Measurements from ENCODE around the gene WWP2.
"Not testable (repeated sequence)": the region's sequence is repeated elsewhere in the genome, so short reads cannot be mapped to it uniquely, and the experiment has no call there.

Gene WWP2
- 75.3 to 110 reads per million in 2 donors for total RNA-seq

DNA sequence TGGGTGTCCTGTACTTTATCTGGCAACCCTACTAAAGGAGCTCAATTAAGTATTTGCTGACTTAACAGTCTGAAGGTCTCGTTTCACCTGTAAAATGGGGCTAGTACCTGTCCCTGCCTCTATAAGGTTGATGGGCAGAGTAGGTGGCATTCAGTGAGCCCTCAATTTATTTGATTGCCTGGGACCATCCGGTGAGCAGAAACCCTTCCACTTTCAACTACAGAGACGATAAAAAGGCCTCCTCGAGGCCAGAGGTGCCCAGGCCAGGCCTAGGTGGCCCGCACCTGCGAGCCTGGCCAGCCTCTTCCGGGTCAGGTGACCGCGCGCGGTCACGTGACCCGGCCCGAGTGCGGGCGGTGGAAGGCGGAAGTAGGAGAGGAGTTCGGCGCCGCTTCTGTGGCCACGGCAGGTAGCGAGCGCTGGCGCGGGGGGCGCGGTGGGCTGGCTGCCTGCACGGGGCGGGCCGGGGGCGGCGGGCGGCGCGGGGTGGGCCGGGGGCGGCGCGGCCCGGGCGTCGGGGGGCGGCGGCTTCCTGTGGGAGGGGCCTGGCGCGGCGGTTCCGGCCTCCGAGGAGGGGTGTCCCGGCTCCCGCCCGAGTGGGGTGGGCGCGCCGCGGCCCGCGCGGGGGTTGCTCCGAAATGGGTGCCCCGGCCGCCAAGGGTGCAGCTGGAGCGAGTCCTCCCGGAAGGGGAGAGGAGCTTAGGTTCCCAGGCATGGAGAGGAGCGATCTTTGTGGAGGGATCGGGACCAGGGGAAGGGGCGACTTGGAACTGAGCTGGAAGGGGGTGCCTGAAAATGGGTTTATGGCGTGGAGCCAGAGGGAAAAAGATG, at the start of gene WWP2:
Gene WWP2, plus strand, starts transcription at position 350 of the 831 bp plus-strand sequence. CDS start 24,679 bp downstream, outside the sequence.
- peak; percentile 72 for DNase-seq

DNA sequence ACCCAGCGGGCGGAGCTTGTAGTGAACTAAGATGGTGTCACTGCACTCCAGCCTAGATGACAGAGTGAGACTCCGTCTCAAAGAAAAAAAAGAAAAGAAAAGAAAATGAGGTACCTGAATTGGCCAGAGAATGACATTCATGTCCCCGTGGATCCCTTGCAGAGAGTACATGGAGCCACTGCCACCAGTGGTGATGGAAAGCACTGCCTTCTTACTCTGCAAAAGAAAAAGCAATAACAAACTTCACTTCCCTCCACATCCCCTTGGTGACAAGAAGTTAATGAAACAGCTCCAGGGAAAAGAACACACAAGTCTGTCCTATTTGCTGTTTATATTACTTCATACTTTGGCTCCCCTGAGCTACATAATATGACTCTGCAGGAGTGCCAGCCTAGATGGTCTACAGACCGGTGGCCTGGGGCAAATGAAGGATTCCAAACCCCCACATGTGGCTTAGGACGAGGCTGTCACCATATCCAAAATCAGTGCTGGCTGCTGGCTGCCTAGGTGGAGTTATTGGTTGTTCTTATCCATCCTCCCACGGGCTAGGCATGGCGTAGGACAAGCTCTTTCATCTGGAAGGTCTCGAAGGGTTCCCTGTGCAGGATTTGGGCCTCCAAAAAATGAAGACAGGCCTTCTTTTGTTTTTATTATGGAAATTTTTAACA, 49.1 kb upstream of the WWP2 start:
- no peak for DNase-seq

DNA sequence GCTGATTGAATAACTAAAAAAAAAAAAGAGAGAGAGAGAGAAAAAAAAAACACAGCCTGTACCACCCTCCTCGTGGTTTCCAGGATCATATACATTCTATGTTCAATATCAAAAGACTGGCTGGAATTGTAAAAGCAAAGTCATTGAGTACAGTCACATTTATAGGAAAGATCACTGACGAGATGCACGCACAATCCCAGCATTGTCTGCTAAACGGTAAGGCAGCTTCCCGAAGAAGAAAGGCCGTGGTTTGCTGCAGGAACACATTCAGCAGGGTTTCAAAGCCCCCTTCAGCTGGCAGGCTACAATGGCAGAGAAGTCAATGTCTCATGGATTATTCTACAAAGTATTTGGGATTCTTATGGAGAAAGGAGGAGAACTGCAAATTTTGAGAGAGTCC, 45.1 kb upstream of the WWP2 start:
- no peak for DNase-seq

DNA sequence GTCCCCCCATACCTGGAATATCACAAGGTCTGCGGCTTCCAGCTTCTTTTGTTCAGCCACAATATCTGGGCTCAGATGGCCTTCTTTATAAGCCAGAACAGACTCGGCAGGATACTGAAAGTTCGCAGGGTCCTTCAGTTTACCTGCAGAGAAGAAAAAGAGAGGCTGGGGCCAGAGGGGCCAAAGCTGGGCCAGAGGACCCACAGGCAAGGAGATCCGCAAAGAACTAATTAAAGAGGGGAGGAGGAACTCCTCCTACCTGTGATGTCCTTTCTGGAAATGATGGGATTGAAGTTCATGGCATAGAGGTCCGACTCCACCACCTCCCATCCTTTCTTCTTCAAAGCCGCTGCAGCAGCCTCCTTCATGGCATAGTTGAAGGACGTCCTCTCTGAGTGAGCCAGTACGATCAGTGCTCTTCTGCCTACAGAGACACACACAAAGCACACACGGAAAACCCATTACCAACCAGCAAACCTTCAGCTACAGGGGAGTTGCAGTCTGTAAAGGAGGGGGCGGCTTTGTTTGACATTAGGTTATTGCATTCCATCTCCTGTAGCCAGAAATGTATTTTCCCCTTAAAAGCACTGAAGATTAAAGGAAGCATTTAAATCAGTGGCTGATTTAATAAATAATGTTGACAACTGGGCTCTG, 43.9 kb upstream of the WWP2 start:
- no peak for DNase-seq

DNA sequence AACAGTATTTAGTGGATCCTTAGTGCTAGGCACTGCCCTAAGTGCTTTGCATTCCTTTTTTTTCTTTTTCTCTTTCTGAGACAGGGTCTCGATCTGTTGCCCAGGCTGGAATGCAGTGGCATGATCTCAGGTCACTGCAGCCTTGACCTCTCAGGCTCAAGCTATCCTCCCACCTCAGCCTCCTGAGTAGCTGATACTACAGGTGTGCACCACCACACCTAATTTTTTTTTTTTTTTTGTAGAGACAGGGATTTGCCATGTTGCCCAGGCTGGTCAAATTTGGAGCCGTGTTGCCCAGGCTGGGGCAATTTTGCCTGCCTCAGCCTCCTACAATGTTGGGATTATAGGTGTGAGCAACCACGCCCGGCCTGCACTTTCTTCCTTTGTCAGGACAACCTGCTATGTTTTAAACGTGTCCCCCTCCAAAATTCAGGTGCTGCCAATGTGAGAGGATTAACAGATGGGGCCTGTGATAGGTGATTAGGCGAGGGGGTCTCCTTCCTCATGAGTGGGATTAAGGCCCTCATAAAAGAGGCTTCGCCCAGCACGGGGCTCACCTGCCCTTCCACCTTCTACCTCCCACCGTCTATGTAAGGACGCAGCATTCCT, 41.2 kb upstream of the WWP2 start:
- DNase-seq: no peak

DNA sequence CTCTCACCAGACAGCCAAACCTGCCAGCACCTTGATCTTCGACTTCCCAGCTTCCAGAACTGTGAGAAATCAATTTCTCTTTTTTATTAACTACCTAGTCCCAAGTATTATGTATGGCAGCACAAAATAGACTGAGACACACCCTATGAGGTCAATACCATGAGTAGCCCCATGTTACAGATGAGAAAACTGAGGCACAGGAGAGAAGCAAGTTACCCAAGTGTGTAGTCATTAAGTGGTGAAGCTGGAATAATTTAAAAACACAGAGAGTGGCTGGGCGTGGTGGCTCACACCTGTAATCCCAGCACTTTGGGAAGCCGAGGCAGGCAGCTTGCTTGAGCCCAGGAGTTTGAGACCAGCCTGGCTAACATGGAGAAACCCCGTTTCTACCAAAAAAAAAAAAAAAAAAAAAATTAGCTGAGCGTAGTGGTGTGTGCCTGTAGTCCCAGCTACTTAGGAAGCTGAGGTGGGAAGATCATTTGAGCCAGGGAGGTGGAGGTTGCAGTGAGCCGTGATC, 40.6 kb upstream of the WWP2 start:
- DNase-seq: no peak

DNA sequence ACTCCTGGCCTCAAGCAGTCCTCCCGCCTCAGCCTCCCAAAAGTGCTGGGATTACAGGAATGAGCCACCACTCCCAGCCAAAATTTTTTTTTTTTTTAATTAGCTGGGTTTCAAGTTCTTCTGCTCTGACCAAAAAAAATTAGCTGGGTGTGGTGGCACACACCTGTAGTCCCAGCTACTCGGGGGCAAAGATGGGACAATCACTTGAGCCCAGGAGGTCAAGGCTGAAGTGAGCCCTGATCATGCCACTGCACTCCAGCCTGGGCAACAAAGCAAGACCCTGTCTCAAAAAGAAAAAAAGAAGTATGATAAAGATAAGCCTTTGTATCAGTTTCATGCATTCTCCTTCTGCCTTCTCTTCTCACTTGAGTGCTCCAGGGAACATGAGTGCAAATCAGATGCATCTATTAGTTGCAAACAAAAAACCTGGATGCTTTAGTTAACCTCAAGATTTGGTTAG, 37.7 kb upstream of the WWP2 start:
- no peak for DNase-seq

DNA sequence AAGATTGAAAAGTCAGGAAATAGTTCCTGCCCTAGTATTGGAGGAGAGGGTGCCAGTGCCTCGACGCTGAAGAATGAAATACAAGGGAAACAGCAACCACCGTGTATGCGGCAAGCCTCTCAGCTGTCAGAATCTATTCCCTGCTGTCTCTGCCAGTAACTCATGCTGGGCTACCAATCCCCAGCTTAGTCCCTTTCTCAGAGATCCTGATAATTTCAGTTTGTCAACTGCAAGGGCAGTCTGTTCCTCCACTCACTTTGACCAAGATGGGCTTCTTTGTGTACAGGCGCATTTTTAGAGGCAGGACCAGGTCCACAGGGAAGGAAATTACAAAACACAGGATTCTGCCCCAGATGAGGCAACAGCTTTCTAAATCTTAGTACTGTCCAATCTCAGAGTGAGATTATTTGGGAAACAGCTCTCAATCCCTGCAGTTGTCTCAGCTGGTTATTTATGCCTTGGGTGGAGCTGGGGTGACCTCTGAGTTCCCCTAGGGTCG, 37.1 kb upstream of the WWP2 start:
- no peak for DNase-seq

DNA sequence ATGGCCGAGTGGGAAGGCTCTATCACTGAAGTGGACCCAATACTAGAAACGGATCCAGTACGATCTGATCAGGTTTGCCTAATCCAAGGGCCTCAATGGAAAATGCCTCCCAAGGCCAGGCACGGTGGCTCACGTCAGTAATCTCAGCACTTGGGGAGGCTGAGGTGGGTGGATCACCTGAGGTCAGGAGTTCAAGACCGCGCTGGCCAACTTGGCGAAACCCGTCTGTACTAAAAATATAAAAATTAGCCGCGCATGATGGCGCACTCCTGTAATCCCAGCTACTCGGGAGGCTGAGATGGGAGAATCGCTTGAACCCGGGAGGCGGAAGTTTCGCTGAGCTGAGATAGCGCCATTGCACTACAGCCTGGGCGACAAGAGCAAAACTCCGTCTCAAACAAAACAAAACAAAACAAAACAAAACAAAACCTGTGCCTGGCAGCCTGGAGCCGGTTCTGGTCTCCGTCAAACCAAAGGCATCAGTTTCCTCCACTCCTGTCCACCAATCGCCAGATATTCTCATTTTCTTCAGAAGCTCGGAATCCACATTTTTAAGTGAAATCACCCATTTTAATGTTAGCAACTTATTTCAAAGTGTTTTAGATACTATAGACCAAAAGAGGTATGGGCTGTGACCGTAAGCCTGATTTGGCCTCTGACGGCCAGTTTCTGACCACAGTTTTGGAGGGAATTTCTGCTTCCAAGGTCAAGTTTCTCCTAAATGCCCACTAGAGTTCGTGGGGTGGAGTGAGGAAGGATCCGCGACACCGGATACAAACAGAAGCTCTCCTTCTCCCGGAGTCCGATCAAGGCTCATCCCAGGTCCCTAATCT, 36.4 kb upstream of the WWP2 start:
- DNase-seq: no peak

DNA sequence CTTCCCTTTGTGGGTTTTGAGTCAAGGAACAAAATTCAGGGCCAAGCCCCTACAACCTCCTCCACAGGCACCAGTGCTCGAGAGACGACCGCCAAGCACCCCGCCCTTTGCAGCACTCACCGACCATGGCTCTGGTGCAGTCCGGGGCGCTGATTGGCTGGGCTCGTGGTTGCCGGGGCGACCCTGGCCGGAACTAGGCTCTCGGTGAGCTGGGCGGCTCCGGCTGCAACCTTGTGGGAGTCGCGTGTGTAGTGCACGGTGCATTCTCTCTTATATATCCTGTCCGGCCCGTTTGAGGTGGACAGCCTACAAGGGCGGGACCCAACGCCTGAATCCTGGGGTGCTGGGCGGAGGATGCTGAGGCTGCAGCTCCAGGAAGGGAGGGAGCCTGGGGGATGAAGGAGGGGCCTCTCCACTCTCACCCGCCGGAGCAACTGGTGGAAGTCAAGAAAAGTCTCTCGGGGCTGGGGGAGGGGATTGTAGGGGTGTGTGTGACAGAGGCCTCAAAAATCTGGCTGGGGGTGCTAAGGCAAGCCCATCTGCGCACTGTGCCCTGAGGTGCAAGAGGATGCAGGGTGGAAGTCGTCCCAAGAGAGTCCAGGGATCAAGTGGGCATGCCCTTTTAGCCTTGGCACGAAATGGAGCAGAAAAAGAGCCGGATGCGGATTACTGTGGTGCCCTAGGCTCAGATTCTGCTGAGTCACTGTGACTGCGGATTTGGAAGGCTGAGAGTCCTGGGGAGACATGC, 35.6 kb upstream of the WWP2 start, which contains the start of gene NQO1:
Gene NQO1, minus strand, starts transcription at position 248 of the 748 bp plus-strand sequence. Its CDS starts 121 bp downstream, at position 127.
- peak; percentile 66 for DNase-seq

DNA sequence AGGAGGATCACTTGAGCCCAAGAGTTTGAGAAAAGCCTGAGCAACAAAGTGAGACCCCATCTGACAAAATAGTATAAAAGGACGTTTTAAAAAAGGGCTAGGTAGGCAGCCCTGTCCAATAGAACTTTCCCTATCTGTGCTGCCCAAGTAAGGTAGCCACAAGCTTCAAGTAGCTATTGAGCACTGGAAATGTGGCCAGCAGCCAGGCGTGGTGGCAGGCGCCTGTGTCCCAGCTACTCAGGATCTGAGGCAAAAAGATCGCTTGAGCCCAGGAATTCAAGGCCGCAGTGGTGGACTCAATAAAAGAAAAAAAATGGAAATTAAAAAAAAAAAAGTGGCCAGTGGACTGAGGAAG, 34.2 kb upstream of the WWP2 start:
- DNase-seq: no peak

DNA sequence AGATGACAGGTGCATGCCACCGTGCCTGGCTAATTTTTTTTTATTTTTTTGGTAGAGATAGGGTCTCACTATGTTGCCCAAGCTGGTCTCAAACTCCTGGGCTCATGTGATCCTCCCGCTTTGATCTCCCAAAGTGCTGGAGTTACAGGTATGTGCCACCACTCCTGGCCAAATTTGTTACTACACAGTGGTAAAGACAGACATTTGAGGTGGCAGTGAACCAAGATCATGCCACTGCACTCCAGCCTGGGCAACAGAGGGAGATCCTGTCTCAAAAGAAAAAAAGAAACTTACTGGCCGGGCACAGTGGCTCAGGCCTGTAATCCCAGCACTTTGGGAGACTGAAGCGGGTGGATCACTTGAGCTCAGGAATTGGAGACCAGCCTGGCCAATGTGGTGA, 33.1 kb upstream of the WWP2 start:
- DNase-seq: not testable (repeated sequence)

DNA sequence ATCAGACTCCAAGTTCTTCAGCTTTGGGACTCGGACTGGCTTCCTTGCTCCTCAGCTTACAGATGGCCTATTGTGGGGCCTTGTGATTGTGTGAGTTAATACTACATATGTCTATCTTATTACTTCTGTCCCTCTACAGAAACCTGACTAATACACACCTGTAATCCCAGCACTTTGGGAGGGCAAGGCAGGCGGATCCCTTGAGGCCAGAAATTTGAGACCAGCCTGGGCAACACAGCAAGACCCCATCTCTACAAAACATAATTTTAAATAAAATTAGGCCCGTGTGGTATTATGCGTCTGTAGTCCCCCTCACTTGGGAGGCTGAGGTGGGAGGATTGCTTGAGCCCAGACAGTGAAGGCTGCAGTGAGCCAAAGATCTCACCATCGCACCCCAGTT, 30.9 kb upstream of the WWP2 start:
- DNase-seq: not testable (repeated sequence)

DNA sequence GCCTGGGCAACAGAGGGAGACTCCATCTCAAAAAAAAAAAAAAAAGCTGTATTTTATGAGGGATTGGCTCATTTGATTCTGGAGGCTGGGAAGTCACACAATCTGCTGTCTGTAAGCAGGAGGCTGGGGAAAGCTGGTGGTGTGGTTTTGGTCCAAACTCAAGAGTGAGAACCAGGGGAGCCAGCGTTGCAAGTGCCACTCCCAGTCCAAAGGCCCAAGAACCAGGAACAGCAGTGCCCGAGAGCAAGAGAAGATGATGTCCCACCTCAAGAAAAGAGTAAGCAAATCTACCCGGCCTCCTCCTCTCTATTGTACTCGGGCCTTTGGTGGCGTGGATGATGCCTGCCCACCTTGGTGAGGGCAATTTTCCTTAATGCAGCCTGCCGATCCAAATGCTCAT, 30.0 kb upstream of the WWP2 start:
- DNase-seq: no peak

DNA sequence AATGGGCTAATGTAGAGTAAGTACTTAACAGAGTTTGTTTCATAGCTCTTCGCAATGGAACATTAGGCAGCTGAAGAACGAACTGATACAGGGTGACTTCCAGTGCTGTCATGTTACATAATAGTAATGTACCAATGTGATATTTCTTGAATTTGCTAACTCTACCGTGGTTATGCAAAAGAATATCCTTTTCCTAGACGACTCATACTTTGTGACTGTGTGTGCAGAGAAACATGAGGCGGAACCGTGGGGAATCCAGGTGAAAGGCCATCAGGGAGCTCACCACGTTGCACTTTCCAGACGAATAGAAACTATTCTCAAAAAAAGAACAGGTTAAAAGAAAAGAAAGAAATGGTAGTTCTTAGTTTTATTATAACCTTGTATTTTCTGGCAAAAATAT, 20.6 kb upstream of the WWP2 start:
- DNase-seq: no peak

DNA sequence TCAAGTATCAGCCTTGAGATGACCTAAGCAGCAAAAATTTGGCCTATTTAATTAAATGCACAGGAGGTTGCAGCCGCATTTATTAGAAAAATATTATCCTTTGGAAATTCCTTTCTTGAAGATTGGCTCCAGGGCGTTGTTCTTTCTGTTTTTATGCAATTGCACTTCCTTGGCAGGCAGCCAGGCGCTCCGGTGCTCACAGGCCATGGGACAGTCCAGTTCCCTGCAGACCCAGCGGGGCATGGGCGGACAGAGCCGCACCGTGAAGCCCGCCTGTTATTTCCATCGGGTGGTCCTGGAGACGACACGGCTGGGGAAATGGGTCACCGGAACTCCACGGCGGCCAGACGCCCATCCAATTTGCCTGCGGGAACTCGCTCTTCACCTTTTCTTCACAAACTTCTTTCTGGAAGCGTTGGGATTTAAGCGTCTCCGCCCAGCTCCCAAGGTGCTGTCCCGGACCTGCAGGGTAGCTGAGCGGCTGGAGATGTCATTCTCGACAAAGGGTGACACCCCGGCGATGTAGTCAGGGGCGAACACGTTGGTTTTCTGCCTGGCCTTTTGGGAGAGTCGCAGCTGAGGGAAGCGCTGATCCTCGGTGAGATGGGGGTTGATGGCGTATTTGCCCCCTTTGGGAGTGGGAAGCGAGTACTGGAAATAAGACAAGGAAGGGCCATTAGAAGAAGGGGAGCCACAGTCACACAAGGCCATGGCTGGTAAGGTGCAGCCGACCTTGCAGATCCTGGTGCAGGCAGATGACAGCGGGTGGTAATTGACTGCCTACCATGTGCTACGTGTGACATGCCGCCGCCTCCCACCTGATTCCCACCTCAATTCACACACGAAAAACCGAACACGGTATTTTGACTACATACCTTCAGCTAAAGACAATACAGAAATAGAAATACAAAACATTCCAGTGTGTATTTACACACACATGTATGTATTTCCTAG, 19.9 kb upstream of the WWP2 start:
- DNase-seq: no peak

DNA sequence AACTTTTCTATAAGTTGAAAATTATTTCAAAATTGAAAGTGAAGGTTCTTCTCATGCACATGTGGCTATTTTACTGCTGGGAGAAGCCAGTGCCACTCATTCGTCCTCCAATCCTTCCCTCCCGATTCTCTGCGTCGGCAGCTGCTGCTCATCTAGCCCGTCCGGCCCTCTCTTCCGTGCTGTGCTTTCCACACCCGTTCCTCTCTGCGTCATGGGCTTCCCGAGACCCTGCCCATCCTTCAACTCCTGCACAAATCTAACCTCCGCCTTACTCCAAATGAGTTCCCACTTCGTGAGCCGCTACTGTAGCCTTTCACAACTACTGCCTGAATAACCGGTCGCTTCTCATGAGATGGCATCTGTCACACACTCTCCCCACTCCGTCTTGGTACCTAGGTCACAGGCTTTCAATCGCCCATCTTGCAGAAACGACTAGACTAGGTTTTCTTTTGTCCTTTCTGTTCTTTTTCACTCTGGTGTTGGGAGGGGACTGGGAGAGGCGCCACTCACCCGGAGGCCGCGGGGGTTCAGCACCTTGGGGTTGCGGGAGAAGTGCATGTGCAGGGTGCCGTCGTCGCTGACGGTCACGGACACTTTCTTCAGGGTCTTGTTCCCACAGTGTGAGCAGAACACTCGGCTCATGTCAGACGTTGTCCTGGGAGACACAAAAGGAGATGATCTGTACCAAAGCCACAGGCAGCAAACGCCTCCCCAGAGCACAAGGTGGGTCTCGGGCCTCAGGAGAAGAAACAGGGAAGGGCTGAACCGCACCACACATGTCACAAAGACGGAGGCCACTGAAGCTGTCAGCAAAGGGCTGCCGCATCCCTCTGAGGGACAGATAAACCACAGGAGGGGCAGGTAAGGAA, 17.5 kb upstream of the WWP2 start:
- DNase-seq: no peak

DNA sequence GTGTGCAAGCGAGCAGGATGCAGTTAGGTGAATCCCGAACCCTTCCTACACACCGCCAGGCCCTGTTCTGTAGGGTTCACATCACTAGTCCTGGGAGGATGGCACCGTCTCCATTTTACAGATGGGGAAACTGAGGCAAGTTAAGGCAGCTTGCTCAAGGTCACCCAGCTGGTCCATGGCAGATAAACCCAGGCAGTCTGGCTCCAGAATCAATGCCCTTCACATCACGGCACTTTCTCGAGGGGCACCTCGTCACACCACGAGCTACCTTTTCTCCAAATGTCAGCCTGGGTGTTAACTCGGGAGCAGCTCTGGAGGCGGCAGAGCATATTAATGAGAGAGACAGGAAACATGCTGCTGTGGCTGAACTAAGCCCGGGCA, 16.9 kb upstream of the WWP2 start:
- no peak for DNase-seq

DNA sequence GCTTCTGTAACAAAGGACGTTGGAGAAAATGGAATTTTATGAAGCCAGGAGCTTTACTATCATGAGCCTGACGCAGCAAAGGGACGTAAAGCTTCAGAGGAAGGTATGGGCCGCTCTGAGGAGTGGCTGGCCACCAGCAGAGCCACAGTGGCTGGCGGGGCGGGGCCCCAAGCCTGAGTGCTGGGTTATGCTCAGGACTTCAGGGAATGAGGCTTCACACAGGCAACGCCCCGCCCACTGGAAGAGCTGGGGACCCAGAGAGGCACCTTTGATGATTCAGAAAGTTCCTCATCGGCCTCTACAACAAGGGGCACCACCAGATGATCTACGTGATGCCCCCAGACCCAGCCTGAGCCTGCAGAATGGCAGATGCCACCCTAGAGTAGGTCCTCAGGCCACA, 16.2 kb upstream of the WWP2 start:
- no peak for DNase-seq
